Peyer's patch (tissue), 4 donors: ENCODE data around the gene COL2A1. TPM values are rescaled to one million over a fixed set of nuclear protein-coding genes. Genes with fewer than 3 reads are reported as not detected.

Experiments used
- DNase-seq, 3 donors: peaks; one replicate each; pipeline ENCODE4 v3.0.0-alpha.2; 2017 to 2019
- H3K27ac ChIP-seq, 4 donors: fragments of 200-600 bp; sonication (generic); one replicate each; pipeline ENCODE4 v1.5.1; 2016 to 2019
- H3K27me3 ChIP-seq, 2 donors: fragments of 200-600 bp; sonication (generic); one replicate each; pipeline ENCODE4 v1.5.1; 2019
- H3K36me3 ChIP-seq, 3 donors: fragments of 200-600 bp; sonication (generic); one replicate each; pipeline ENCODE4 v1.5.1; 2016 to 2019
- H3K4me1 ChIP-seq, 4 donors: fragments of 200-600 bp; sonication (generic); one replicate each; pipeline ENCODE4 v1.5.1; 2016 to 2019
- H3K4me3 ChIP-seq, 4 donors: fragments of 200-600 bp; sonication (generic); 1 replicate in 3 of 4; 2 replicates in 1 of 4; pipeline ENCODE4 v1.5.1; 2016 to 2019; ENCODE audit warnings: mild to moderate bottlenecking in 1 of 4
- H3K9me3 ChIP-seq, 4 donors: fragments of 200-600 bp; sonication (generic); one replicate each; pipeline ENCODE4 v1.5.1; 2016 to 2019; ENCODE audit warnings: mild to moderate bottlenecking in 1 of 4
- POLR2A ChIP-seq, 2 donors: fragments of 450-650 bp; IDR thresholded peaks; one replicate each; pipeline ENCODE4 v1.5.1; 2017; ENCODE audit warnings: antibody characterized with exemption in 2 of 2, mild to moderate bottlenecking in 2 of 2, moderate library complexity in 2 of 2
- total RNA-seq, 4 donors: library from RNA; depleted of rRNA; stranded (reverse); fragments of >200 nt; gene quantifications; one replicate each; pipeline ENCODE4 v1.1.0, GENCODE V29; 2016
- TF ChIP-seq, protein P1 (sequence below), 6 experiments: fragments of 450-650 bp in 4 of 6; fragments of 200-600 bp in 2 of 6; sonication (generic) in 1 of 6; IDR thresholded peaks; one replicate each; pipeline ENCODE4 v1.5.1; 2017 to 2019; ENCODE audit warnings: antibody characterized with exemption in 6 of 6, mild to moderate bottlenecking in 3 of 6, moderate library complexity in 1 of 6

The COL2A1 gene
- total RNA-seq, 4 donors from 2014 or later = 0.18 to 6.6 (median 0.27) TPM; not detected in 1

GRCh38 chr12:47931187-47931586 is 73.1 kb downstream of the COL2A1 start:
- Histone ChIP-seq H3K9me3 (no peaks in the 10 kb centered on the region), H3K4me3 (no peak overlapping the region), H3K27me3 (no peaks in the 10 kb centered on the region), H3K27ac (no peak overlapping the region), H3K36me3 (no peaks in the 10 kb centered on the region), H3K4me1 (no peaks in the 10 kb centered on the region)
- no peak for TF ChIP-seq POLR2A (IDR thresholded peaks at IDR 0.05)
- TF ChIP-seq, protein P1, sequence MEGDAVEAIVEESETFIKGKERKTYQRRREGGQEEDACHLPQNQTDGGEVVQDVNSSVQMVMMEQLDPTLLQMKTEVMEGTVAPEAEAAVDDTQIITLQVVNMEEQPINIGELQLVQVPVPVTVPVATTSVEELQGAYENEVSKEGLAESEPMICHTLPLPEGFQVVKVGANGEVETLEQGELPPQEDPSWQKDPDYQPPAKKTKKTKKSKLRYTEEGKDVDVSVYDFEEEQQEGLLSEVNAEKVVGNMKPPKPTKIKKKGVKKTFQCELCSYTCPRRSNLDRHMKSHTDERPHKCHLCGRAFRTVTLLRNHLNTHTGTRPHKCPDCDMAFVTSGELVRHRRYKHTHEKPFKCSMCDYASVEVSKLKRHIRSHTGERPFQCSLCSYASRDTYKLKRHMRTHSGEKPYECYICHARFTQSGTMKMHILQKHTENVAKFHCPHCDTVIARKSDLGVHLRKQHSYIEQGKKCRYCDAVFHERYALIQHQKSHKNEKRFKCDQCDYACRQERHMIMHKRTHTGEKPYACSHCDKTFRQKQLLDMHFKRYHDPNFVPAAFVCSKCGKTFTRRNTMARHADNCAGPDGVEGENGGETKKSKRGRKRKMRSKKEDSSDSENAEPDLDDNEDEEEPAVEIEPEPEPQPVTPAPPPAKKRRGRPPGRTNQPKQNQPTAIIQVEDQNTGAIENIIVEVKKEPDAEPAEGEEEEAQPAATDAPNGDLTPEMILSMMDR (IDR thresholded peaks at IDR 0.05) = no peak
- no peak for DNase-seq

GRCh38 chr12:47930634-47931033 is 73.6 kb downstream of the COL2A1 start:
- Histone ChIP-seq H3K27ac (no peak overlapping the region), H3K4me3 (no peak overlapping the region), H3K4me1 (no peaks in the 10 kb centered on the region), H3K36me3 (no peaks in the 10 kb centered on the region), H3K27me3 (no peaks in the 10 kb centered on the region), H3K9me3 (no peaks in the 10 kb centered on the region)
- TF ChIP-seq POLR2A (IDR thresholded peaks at IDR 0.05) = no peak
- TF ChIP-seq, protein P1 (IDR thresholded peaks at IDR 0.05) = no peak
- DNase-seq = no peak

- H3K4me3 ChIP-seq = no peak overlapping the region
- no peaks in the 10 kb centered on the region for H3K4me1 ChIP-seq
- no peaks in the 10 kb centered on the region for H3K36me3 ChIP-seq
- no peak for TF ChIP-seq POLR2A (IDR thresholded peaks at IDR 0.05)
- TF ChIP-seq, protein P1 (IDR thresholded peaks at IDR 0.05) = no peak
- no peaks in the 10 kb centered on the region for H3K27me3 ChIP-seq
- H3K27ac ChIP-seq = no peak overlapping the region
- H3K9me3 ChIP-seq = no peaks in the 10 kb centered on the region
- no peak for DNase-seq
These were observed 76.9 kb downstream of the COL2A1 start for GRCh38 chr12:47927346-47927745.

Other genes starting within 250 kb of the COL2A1 start
- 10 to 100 TPM in 3 of 4 donors, 1 to 10 TPM in 1; 4.9 to 33.0 (median 16.9) TPM for gene RAPGEF3, start 245.6 kb downstream of the COL2A1 start, total RNA-seq
- 10 to 100 TPM; 14.9 to 21.5 (median 15.9) TPM for gene SLC48A1, start 231.2 kb downstream of the COL2A1 start, total RNA-seq
- 10 to 100 TPM in 3 of 4 donors, 1 to 10 TPM in 1; 9.8 to 80.9 (median 36.8) TPM for gene HDAC7, start 184.6 kb downstream of the COL2A1 start, total RNA-seq
- 100 to 1,000 TPM in 3 of 4 donors, 10 to 100 TPM in 1; 75.1 to 193 (median 156) TPM for gene VDR, start 99.5 kb downstream of the COL2A1 start, total RNA-seq
- gene TMEM106C, start 40.9 kb downstream of the COL2A1 start, total RNA-seq = 100 to 1,000 TPM in 3 of 4 donors, 10 to 100 TPM in 1; 80.9 to 326 (median 241) TPM
- gene SENP1, start 101.6 kb upstream of the COL2A1 start, total RNA-seq = 10 to 100 TPM; 11.0 to 37.1 (median 16.9) TPM
- 10 to 100 TPM in 3 of 4 donors, 1 to 10 TPM in 1; 10.0 to 38.0 (median 27.0) TPM for gene PFKM, start 114.9 kb upstream of the COL2A1 start, total RNA-seq
- gene ASB8, start 153.0 kb upstream of the COL2A1 start, total RNA-seq = 10 to 100 TPM; 16.5 to 40.8 (median 33.7) TPM
- under 1 TPM in 1 of 4 donors, not detected in 3; 0.40 TPM for gene CCDC184, start 179.2 kb upstream of the COL2A1 start, total RNA-seq
- not detected for gene OR10AD1, start 198.8 kb upstream of the COL2A1 start, total RNA-seq